LNCAP (cell line): ENCODE results near the gene LYRM2.

Experiments used
- CTCF ChIP-seq: fragments of 450-650 bp; IDR thresholded peaks from 2 replicates; pipeline ENCODE4 v1.5.1; 2017; ENCODE audit warnings: mild to moderate bottlenecking

Gene LYRM2

GRCh38 chr6:89574910-89575561, 63.5 kb downstream of the LYRM2 start:
- no peak for TF ChIP-seq CTCF

- TF ChIP-seq CTCF, result no peak
Measured at GRCh38 chr6:89567630-89568390, 70.7 kb downstream of the LYRM2 start.

DNA sequence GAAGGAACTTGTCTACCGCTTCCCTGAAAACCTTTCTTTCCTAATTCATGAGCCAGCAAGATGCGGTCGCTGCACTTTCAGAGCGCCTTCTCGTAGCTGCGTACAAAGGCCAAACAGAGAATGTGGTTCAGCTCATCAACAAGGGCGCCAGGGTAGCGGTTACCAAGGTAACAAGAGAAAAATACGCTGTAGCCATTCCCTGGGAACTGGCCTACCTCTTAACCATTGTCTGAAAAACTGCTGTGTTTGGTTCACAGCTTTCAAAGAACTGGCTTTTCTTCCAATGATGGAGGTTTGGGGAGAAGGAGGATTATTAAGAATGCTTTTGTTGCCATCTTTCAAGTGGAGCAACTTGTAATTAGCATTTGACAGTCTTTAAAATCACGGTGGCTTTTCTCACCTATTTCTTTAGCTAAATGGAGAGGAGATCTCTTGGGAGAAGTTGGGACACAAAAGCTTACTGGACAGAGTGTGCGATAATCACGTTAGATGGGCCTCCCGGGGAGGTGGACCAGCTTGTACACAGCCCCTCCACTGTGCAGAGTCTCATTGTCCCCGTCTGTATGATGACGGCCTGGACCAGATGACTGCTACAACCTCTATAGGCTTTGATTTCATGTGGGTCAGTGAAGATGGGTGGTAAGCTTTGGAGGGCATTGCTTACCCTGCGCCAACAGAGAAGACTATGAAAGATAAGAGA, 71.5 kb downstream of the LYRM2 start:
- no peak for TF ChIP-seq CTCF

DNA sequence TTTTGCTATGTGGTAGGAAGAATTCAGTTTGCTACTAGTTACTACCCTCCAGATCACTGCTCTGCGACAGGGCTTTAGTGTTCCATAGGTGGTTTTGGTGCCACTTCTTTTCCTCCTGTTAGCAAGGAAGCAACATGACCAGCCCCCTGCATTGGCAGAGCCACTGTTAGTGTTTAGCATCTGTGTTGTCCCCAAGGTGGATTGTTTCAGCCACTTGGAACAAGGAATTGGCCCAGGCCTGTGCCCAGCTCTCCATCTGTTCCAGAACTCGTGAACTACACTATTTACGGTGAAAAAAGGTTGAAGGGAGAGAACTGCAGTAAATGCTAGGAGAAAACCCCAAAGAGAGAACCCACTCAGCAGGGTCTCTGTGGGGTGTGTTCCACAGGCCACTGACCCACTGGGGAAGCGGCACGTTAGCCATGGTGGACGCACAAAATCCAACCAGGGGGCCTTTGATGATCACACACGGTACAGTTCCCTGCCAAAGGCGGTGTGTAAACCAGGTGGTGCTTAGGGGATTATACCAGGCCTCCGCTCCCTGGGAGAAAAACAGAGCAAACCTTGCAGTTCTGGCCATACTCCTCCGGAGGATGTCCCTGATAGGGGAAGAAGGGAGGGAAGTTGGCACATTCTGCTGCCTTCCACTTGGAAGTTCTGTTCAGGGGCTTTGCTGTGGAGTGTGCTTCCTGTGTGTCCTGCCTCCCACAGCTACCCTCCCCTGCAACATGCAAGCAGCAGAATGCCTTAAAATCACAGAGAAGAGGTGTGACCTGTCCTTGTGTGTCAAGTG, 72.3 kb downstream of the LYRM2 start:
- no peak for TF ChIP-seq CTCF

DNA sequence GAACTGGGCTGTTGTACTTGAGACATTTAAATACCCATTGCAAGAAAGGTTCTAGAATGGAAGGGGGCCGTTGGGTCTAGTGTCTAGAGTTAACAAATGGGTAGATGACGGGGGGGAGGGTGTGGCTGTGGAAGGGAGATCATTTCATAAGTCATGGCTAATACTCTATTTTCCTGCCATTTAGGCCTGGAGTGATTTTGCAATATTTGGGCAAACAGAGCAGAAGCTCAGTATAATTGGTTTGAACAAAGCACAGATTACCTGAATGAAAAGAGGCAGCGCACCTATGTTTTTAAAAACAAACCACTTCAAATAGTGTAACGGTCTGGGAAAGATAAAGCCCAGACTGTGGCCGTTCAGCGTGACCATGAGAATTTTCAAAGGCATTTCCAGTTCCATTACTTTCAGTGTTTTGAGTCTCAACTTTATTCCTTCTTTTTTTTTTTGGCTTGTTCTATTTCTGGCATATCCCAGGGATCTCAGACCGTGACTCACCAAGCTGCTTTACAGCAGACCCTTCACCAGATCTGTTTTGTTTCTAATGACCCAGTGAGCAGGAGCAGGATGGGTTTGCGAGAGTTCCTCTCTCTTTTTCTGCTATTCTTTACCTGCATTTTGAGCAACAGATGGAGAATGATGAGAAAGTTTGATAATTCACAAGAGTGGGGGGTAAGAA, 73.7 kb downstream of the LYRM2 start:
- no peak for TF ChIP-seq CTCF

GRCh38 chr6:89563866-89564265, 74.7 kb downstream of the LYRM2 start:
- no peak for TF ChIP-seq CTCF
